IMR-90 (cell line): Measurements from ENCODE around the gene ATP8B2.
A peak's percentile ranks its signal among the peaks of the same experiment; 100 is the strongest.

Experiments used
- BHLHE40 ChIP-seq: fragments of 150-350 bp; IDR thresholded peaks from 2 replicates; pipeline ENCODE4 v1.6.1; 2016; ENCODE audit warnings: mild to moderate bottlenecking, low read depth, low read length
- CEBPB ChIP-seq: IDR thresholded peaks from 2 replicates; pipeline ENCODE4 v1.6.1; 2012; ENCODE audit warnings: low read depth, low read length, improper control_type of control experiment
- CTCF ChIP-seq: conservative IDR thresholded peaks from 2 replicates; pipeline ENCODE4 v1.5.1; 2012; ENCODE audit warnings: mild to moderate bottlenecking, low read depth, low read length, improper control_type of control experiment
- FOS ChIP-seq: fragments of 150-350 bp; IDR thresholded peaks from 2 replicates; pipeline ENCODE4 v1.6.1; 2016; ENCODE audit warnings: low read depth, low read length
- MAZ ChIP-seq: IDR thresholded peaks from 2 replicates; pipeline ENCODE4 v1.6.1; 2012; ENCODE audit warnings: low read depth, mild to moderate bottlenecking, low read length, improper control_type of control experiment, moderate library complexity, borderline replicate concordance
- MXI1 ChIP-seq: IDR thresholded peaks from 2 replicates; pipeline ENCODE4 v1.6.1; 2012; ENCODE audit warnings: low read depth, mild to moderate bottlenecking, low read length, moderate library complexity, borderline replicate concordance
- NFE2L2 ChIP-seq: fragments of 150-350 bp; IDR thresholded peaks from 2 replicates; pipeline ENCODE4 v1.6.1; 2016; ENCODE audit warnings: low read depth, mild to moderate bottlenecking, low read length
- POLR2A ChIP-seq: IDR thresholded peaks from 2 replicates; pipeline ENCODE4 v1.6.1; 2012; ENCODE audit warnings: mild to moderate bottlenecking, low read depth, low read length
- RAD21 ChIP-seq: IDR thresholded peaks from 2 replicates; pipeline ENCODE4 v1.6.1; 2012; ENCODE audit warnings: low read length, improper control_type of control experiment
- RCOR1 ChIP-seq: IDR thresholded peaks from 2 replicates; pipeline ENCODE4 v1.6.1; 2012; ENCODE audit warnings: mild to moderate bottlenecking, low read length, improper control_type of control experiment; ENCODE audit not compliant: insufficient replicate concordance
- RFX5 ChIP-seq: IDR thresholded peaks from 2 replicates; pipeline ENCODE4 v1.8.0; 2012; ENCODE audit warnings: low read depth, mild to moderate bottlenecking, low read length, moderate library complexity
- USF2 ChIP-seq: fragments of 150-350 bp; IDR thresholded peaks from 2 replicates; pipeline ENCODE4 v1.6.1; 2017; ENCODE audit warnings: mild to moderate bottlenecking, antibody characterized with exemption, low read length, low read depth
- TF ChIP-seq, protein P1 (sequence below): fragments of 150-350 bp; IDR thresholded peaks from 2 replicates; pipeline ENCODE4 v1.6.1; 2016; ENCODE audit warnings: low read depth, mild to moderate bottlenecking, low read length, moderate library complexity, borderline replicate concordance

GRCh38 chr1:154320882-154321608, 4.3 kb upstream of the ATP8B2 start, which contains the start of gene AQP10:
- TF ChIP-seq CTCF (no peak), RAD21 (no peak), RFX5 (no peak), POLR2A (no peak), CEBPB (no peak), MXI1 (no peak), MAZ (no peak), USF2 (no peak), NFE2L2 (no peak), FOS (no peak), BHLHE40 (peak; percentile 85), RCOR1 (no peak)
- TF ChIP-seq, protein P1, sequence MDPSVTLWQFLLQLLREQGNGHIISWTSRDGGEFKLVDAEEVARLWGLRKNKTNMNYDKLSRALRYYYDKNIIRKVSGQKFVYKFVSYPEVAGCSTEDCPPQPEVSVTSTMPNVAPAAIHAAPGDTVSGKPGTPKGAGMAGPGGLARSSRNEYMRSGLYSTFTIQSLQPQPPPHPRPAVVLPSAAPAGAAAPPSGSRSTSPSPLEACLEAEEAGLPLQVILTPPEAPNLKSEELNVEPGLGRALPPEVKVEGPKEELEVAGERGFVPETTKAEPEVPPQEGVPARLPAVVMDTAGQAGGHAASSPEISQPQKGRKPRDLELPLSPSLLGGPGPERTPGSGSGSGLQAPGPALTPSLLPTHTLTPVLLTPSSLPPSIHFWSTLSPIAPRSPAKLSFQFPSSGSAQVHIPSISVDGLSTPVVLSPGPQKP = no peak
